NT2/D1 (cell line): ENCODE results near the gene PKN2.

Experiments
- YY1 ChIP-seq: IDR thresholded peaks from 2 replicates; pipeline ENCODE4 v1.6.1; 2011; ENCODE audit not compliant: insufficient read length, insufficient read depth
- ZNF274 ChIP-seq: IDR thresholded peaks from 2 replicates; pipeline ENCODE4 v1.6.1; 2011; ENCODE audit warnings: mild to moderate bottlenecking, low read depth, low read length

- TF ChIP-seq YY1 (no peak), ZNF274 (no peak)
Measured at GRCh38 chr1:88736633-88737248, 52.7 kb downstream of the PKN2 start.
